ENCODE data around the gene ANKS1B.

ANKS1B gene

DNA sequence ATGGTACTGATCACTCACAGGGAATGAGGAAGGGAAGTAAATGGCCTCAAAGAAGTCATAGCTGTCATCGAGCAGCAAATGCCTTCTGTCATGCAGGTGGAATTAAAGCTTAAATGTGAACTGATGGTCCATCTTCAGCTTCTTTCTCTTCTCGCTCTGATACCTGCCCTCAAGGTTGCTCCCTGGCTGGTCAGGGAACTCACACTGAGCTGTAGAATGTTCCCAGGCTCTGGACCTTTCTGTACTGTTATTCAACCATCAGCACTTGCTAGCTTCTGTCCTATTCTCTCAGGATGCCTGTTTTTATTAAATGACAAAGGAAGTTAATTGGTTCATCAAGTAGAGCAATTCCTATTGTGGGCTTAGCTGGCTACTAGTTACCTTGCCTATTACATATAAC lies 875.8 kb downstream of the ANKS1B start:
- DNase-seq (ENCODE audit: extremely low read depth, low read depth), result no peak
- TF ChIP-seq, protein P1, sequence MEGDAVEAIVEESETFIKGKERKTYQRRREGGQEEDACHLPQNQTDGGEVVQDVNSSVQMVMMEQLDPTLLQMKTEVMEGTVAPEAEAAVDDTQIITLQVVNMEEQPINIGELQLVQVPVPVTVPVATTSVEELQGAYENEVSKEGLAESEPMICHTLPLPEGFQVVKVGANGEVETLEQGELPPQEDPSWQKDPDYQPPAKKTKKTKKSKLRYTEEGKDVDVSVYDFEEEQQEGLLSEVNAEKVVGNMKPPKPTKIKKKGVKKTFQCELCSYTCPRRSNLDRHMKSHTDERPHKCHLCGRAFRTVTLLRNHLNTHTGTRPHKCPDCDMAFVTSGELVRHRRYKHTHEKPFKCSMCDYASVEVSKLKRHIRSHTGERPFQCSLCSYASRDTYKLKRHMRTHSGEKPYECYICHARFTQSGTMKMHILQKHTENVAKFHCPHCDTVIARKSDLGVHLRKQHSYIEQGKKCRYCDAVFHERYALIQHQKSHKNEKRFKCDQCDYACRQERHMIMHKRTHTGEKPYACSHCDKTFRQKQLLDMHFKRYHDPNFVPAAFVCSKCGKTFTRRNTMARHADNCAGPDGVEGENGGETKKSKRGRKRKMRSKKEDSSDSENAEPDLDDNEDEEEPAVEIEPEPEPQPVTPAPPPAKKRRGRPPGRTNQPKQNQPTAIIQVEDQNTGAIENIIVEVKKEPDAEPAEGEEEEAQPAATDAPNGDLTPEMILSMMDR (IDR thresholded peaks at IDR 0.05; ENCODE audit: low read depth, low read length), result no peak

DNA sequence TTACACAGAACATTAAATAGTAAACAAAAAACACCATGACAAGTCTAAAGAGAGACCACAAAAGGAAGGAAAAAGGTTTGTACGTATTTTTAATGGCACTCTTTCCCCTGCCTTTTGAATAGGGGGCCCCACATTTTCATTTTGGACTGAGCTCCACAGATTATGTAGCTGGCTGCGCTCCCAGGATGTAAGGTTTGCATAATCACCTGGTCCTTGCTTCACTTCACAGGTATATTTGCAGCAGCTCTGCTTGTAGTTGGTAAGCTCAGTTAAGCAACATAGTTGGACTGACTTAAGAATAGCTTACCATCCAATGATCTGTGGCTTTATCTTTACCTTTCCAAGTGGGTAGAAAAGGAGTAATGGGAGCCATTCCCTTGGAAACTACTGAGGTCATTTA lies 885.0 kb downstream of the ANKS1B start:
- DNase-seq (ENCODE audit: extremely low read depth, low read depth), result no peak
- TF ChIP-seq, protein P1 (IDR thresholded peaks at IDR 0.05; ENCODE audit: low read depth, low read length), result no peak

DNA sequence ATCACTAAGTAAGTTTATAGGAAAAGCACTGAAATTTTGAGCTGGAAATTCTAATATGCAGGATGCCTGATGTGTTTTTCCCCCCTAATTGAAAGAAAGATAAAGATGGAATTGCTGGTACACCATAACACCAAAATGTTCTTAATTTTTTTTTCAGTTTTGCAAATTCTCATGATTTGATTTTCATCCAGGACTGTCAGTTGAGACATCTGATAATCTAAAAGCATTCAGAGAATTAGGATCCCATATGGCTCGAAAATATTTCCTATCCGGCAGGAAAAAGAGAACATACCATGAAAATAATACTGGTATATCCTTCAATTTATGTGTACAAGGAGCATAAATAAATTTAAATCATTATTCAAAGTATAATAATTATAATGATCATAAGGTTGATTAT lies 887.6 kb downstream of the ANKS1B start:
- TF ChIP-seq, protein P1 (IDR thresholded peaks at IDR 0.05; ENCODE audit: low read depth, low read length), result no peak
- DNase-seq (ENCODE audit: extremely low read depth, low read depth), result no peak

GRCh38 chr12:99093166-99093565 lies 891.6 kb downstream of the ANKS1B start:
- TF ChIP-seq, protein P1 (IDR thresholded peaks at IDR 0.05; ENCODE audit: low read depth, low read length), result no peak
- DNase-seq (ENCODE audit: extremely low read depth, low read depth), result no peak

- TF ChIP-seq, protein P1 (IDR thresholded peaks at IDR 0.05; ENCODE audit: low read depth, low read length), result no peak
- DNase-seq (ENCODE audit: extremely low read depth, low read depth), result no peak
Measured at GRCh38 chr12:99092100-99092851, 892.5 kb downstream of the ANKS1B start.

- DNase-seq (ENCODE audit: extremely low read depth, low read depth), result no peak
- TF ChIP-seq, protein P1 (IDR thresholded peaks at IDR 0.05; ENCODE audit: low read depth, low read length), result no peak
Measured at GRCh38 chr12:99087278-99087677, 897.5 kb downstream of the ANKS1B start.

GRCh38 chr12:99079811-99080210 lies 904.9 kb downstream of the ANKS1B start:
- DNase-seq (ENCODE audit: extremely low read depth, low read depth), result no peak
- TF ChIP-seq, protein P1 (IDR thresholded peaks at IDR 0.05; ENCODE audit: low read depth, low read length), result no peak

Data from AG09319 (cell line).